CD4-positive, alpha-beta T cell treated with Interleukin-4 for 1 hour (primary cell): ENCODE measurements around the gene CNOT4.
"Not testable (repeated sequence)": the region's sequence is repeated elsewhere in the genome, so short reads cannot be mapped to it uniquely, and the experiment has no call there.

Source experiments
- DNase-seq, 2 donors: peaks; one replicate each; pipeline ENCODE4 v3.0.0-alpha.2; 2020 to 2022

CNOT4 gene

GRCh38 chr7:135359615-135360014 lies 150.3 kb downstream of the CNOT4 start:
- DNase-seq: no peak

GRCh38 chr7:135355377-135356048 lies 154.4 kb downstream of the CNOT4 start:
- DNase-seq: no peak

DNA sequence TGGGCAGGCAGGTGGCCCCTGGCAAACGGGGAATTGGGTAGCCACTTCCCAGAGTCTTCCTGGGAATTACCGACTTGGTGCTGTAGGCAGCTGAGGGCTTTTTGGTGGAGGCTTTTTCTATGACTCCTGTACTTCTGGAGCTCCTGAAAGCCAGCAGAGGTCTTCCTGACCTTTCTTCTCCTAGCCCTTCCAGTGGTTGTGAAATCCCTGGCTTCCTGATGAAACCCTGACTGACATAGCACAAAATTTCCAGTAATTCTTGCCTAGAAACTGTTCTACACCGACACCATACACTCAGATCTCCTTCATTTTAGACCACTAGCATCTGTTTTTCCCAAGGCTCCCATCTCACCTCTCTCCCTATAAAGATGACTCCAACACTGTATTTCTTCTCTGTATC lies 156.1 kb downstream of the CNOT4 start:
- DNase-seq: no peak

DNA sequence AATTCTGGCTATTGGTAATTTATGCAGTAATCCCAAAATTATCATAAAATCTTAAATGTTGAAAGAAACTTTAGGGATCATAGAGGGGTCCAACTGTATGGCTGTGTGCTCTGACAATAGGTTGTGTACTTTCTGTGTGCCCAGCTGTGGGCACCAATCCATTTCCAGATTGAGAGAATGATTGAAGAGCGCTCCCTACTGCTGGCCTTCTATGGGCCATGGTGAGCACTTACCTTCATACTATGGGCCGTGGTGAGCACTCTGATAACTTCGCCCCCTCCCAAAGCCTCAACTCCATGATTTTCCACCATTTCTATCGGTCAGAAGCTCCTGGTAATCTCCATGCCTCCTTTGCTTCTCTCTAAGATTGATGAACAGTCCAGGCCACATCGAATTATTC lies 157.6 kb downstream of the CNOT4 start:
- DNase-seq: no peak

DNA sequence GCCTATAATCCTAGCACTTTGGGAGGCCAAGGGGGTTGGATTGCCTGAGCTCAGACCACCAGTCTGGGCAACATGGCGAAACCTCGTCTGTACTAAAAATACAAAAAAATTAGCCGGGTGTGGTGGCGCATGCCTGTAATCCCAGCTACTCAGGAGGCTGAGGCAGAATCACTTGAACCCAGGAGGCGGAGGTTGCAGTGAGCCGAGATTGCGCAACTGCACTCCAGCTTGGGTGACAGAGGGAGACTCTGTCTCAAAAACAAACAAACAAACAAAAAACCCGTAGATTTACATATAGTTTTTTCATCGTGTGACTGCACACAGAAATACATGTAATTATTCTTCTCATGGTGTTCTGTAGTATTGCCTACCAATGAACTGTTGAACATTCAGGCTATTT lies 158.8 kb downstream of the CNOT4 start:
- DNase-seq: not testable (repeated sequence)

DNA sequence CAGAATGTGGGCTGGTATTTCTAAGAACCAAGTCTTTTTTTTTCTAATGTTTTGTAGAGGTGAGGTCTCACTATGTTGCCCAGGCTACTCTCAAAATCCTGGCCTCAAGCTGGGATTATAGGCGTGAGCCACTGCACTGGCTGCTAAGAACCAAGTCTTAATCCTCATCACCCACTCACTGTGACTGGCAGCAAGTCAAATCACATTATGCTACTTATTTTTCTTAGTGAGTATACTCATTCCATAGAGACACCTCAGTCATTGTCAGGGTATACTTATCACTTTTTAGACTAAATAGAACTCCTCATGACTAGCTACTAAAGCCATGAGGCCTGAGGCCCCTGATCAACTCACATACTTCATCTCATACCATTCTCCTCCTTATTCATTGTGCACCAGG lies 160.2 kb downstream of the CNOT4 start:
- DNase-seq: no peak

DNA sequence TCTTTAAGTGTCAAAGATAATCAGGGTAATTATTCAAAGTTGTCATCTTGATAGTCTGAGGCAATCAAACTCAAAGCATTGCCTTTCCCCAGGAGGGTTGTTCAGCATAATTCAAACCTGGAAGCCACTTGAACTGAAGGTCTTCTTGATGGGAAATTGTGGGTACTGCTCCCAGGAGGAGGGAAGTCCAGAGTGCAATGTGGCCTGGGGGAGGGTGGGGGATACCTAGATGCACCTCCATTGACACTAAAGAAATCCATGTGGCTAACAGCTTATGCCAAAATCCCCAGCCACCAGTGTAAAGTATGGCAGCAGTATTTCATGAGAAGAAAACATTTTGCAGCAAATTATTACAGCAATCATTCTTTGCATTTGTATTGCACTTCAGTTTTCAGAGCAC lies 161.4 kb downstream of the CNOT4 start:
- no peak for DNase-seq

GRCh38 chr7:135343361-135343760 lies 166.5 kb downstream of the CNOT4 start:
- no peak for DNase-seq

DNA sequence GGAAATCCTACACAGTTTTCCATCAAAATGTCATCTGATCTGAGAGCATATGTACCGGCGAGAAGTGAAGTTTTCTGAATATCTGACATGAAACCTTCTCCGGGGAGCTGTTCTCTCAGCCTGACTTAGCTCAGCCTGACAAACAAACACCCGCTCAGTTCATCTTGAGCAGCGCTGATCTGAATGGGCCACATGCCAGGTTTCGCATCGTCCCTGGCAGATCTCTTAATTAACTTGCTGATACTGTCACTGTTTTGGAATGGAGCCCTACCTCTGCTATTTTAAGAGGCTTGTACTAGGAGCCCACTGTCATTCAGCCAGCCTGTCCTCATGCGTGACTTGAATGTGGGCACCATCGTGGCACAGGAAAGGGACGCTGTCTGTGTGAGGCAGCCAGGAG lies 167.0 kb downstream of the CNOT4 start:
- no peak for DNase-seq

- DNase-seq: no peak
Observed at GRCh38 chr7:135341049-135341448, 168.9 kb downstream of the CNOT4 start.

DNA sequence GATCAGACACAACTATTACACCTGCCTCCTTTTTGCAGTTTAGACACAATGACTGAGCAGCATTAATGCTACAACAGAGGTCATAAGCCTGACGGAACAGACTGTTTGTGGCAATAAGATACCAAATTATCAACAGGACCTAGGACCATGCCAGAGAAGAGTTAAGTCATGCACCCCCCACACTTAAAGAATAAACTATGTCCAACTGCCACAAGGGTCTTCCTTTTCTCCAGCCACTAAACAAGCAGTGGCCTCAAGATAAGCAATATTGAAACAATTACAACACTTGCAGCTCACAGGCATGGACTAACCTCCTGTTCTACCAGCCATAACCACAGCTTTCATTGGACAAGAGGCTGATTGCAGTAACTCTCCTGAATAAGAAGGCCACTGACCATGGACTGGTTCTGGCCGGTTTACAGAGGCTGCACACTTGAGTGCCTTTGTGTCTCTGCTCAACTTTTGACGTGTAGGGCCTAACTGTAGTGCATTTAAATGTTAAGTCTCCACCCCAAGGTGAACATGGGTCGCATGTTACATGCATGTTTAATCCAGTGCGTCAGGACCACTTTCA lies 171.8 kb downstream of the CNOT4 start:
- DNase-seq: no peak

GRCh38 chr7:135337506-135337905 lies 172.4 kb downstream of the CNOT4 start:
- DNase-seq: no peak

- DNase-seq: peak in 1 of 2 donors; percentile 21
Observed at GRCh38 chr7:135335628-135336139, 174.2 kb downstream of the CNOT4 start.

DNA sequence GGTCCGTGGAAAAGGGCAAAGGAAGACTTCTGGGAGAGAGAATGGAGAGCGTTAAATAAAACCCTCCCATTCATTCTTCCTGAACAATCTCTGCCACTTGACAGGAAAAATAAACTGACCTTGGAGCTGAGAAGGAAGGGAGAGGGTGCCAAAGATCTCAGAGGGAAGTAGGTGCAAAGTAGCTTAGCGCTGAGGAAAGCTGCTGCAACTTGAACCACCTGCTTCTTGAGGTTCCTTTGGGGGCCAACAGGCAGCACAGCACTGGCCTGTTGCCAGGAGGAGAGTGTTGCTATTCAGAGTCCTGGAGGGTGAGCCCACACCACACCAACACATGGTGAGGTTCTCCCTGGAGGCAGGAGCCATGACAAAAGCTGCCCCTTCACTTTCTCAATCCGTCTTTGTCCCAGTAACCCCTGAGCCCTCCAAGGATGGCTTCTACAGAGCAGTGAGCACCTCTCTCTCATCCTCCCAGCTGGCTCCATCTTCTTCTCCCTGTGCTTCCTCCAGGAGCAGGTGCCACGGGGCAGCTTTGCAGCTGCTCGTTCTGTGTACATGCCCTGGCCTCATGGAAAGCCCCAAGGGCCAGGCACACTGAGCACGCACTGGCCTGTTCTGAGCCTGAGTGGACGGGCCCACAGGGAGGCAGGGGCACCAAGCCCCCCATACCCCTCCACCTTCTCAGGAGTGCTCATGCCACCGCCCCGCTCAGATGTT lies 174.9 kb downstream of the CNOT4 start:
- no peak for DNase-seq

- DNase-seq: no peak
Observed at GRCh38 chr7:135333946-135334345, 176.0 kb downstream of the CNOT4 start.

GRCh38 chr7:135333200-135333599 lies 176.7 kb downstream of the CNOT4 start:
- no peak for DNase-seq

DNA sequence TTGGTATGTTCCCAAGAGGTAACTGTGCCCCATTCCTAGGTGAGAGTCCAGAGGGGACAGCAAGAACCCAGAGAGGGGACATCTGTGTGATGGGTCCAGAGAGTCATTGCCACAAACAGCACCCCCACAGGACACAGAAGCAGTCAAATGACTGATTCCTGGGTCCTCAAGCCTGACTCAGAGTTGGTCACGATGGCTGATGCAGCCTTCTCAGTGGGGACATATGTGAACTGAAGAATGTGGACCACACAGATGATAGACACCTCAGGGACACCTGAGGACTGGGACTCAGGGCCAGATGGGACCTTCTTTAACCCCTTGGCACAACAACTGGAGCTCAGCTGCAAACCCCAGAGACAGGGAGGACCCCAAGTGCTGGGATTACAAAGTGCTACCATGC lies 179.8 kb downstream of the CNOT4 start:
- DNase-seq: no peak

DNA sequence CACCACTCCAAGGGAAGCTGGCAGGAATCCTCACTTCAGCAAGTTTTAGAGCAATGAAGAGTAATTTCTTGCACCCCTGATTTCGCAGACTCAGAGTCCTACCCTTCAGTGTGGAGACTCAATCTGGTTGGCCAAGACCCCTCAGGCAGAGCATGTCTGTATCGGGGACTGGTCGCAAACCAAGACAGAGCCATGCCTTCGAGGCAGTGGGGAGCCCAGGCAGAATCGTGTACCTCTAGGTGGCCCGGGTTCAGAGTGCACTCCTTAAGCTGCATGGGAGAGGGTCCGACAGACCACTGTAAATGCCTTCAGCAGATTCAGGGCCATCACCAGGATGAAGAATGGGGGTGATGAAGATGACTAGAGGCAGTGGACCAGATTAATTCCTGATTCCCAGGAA lies 181.4 kb downstream of the CNOT4 start:
- no peak for DNase-seq

GRCh38 chr7:135328053-135328452 lies 181.8 kb downstream of the CNOT4 start:
- DNase-seq: no peak

GRCh38 chr7:135327458-135327857 lies 182.4 kb downstream of the CNOT4 start:
- DNase-seq: no peak

DNA sequence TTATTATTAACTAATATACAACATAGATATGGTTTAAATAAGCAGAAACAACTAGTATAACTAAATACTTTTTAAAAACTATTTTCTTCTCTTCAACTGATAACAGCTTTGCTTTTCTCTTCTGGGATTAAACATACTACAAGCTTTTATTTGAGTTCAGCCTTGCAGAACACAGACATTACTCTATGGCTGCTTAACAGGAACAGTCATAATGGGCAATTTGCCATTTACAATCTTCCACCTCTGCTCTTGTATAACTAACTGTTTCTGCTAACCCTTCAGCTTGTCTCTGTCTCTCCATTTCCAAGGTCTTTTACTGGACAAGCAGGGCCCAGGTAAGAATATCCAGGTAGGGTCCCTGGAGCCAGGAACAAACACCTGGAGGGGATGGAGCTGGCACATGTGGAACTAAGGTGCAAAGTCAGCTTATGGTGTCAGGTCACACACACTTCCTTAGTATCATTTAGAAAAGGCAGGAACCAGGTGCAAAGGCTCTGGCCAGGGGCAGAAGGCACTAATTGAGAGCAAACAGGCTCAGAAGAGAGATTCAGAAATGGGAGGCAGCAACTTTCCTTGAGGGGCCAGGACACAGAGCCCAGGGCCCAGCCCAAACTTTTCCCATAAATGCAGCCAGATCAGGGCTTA lies 183.1 kb downstream of the CNOT4 start:
- no peak for DNase-seq

DNA sequence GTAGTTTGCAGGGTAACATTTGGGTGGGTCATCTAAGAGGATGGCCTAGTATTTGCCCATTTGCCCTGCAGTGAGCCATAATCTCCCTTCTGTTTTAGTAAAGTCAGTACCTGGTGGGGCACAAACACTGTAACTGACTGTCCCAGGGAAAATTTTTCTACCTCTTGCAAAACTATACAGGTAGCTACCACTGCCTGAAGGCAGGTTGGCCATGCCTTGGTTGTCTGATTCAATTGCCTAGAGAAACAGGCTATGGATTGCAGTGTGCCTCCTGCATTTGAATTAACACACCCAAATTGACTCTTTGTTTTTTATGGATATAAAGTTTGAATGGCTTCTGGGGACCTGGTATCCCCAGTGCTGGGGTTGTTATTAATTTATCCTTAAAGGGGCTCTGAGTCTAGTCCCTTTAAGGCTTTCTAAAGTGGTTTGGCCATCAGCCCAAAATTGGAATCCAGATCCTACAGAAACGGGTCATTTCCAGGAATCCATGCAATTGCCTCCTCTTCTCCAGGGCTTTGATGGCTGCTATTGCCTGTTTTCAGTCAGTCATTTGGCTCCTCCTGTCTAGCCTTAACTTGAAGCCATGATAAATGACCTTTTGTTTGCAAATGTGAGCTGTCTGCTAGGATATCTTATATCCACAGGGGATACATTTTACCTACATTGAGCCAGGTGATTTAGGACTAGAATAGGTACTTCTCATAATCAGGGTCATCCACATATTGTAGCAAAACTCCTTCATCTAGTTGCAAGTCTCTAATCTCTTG lies 187.1 kb downstream of the CNOT4 start:
- DNase-seq: no peak

DNA sequence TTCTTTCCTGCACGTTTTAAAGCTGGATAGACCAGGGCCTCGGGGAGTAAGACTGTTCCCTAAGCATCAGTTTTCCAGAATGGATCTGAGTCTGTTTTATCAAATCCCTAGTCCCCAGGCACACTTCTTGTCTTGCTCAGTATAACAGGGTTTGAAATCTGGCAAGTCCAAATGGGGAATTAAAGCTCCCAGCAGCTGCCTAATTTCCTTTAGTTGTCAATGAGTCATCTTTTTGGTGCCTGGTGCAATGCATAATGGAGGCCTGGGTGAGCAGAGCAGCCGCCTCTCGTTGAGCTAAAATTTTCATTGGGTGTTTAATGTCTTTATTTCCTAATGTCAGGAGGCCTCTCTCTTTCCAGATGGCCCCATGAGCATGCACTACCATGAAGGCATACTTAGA lies 188.3 kb downstream of the CNOT4 start:
- no peak for DNase-seq
